Measurements from ENCODE around the gene KLK5.
A peak's percentile ranks its signal among the peaks of the same experiment; 100 is the strongest.
"Not testable (repeated sequence)": the region's sequence is repeated elsewhere in the genome, so short reads cannot be mapped to it uniquely, and the experiment has no call there.

Gene KLK5

DNA sequence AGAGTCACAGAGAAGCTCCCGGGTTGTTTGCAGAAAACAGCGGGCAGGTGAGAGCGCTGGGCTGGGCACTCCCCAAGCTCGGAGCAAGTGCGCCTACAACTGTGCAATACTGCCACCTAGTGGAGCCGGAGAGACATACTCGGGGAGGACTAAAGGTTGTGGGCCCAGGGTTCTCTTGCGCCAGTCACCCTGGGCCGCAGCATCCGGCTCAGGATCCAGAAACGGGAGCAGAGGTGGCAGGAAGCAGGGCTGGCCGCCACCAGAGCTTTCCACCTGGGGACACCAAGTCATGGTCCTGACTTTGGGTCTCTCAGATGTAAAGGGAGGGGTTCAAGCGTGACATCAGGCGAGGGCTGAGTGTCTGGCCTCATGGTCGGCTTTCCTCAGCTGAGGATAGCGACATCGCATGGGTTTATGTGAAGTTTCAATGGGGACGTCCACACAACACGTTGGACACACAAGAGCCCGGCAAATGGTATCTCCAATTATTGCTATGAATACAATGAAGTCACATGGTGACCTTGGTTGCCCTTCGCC, 30.5 kb downstream of the KLK5 start:
- peak; percentile 26 to 53 for DNase-seq (ENCODE audit: low read depth in 2 of 2)

DNA sequence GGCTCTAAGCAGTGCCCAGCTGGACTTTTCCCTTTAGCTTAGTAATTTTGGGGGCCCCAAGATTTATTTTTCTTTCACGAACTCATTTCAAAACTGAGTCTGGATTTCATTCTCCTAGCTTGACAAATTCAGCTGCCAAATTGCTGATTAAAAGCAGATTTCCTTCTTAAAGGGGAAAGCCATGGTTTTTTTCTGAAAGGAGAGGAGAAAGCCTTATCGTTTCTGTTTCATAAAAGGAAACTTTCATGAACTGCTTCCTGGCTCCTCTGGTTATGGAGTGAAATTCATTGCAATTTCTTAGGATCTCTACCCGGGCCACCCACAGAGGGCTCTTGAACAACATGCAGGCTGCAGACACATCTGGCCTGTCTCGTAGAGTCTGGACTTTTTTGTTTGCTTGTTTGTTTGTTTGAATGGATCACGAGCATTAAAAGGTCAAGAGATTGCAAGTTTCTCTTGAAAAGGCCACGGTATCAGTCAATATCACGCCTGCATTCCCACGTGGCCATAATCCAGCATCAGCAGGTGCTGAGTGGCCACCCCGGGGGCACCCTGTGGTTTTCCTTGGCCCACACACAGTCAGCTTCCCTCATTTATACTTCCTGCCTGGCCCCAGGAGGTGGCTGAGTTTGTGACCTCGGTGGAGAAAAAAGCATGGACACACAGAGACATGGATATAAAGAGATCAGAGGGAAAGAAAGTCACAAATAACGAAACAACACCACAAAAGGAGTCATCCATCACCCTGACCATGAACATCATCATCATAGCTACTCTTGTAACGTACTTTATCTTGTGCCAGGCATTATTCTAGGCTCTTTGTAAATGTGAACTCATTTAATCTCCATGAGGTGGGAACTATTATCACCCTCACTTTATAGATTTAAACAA, 31.2 kb downstream of the KLK5 start:
- DNase-seq (ENCODE audit: low read depth in 2 of 2) = no peak

DNA sequence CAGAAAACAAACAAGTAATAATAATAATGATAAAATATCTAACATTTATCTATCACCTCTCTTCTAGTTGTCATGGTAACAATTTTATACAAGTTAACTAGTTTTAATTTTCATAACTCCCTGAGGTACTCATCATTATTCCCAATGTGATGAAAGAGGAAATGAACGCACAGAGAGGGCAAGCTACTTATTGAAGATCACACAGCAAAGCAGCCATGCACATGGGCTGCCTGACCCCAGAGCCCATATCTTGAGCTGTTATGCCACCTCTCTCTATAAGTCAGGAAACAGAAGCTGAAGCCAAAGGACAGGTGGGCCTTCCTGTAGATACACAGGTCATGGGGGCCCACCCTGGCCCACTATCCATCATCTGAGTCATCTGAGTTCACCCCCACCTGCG, 36.8 kb downstream of the KLK5 start:
- no peak for DNase-seq (ENCODE audit: low read depth in 2 of 2)

DNA sequence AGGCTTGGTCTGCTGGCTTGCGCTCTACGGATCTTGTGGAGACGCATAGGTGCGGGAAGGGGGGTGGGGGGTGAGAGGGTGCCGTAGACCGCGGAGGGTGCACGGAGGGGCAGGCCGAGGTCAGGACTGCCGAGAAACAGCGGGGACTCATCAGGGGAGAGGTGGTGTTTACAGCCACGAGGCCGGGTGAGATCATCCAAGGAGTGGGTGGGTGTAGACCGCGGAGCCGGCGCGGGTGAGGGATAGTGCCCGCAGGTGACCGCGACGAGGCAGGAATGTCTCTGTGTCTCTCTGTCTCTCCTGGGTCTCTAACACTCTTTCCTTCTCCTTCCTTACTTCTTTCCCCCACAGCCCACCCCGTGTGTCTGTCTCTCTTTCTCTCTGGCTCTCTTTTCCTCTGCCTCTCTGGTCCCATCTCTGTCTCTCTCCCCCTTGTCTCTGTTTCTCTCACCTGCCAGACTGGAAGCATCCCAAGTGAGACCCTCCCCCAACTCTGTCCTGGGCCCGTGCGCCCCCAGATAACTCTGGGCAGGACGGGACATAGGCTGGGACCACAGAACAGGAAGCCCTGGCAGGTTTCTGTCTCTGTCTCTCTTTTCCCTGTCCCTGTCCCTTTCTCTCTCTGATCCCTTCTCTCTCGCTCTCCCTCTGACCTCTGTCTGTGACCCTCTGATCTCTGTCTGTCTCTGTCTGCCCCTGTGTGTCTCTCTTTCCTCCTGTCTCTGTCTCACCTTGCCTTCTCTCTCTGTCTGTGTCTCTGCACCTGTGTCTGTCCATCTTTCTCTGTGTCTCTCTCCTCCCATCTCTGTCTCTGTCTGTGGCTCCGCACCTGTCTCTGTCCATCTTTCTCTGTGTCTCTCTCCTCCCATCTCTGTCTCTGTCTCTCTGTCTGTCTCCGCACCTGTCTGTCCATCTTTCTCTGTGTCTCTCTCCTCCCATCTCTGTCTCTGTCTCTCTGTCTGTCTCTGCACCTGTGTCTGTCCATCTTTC, 39.8 kb downstream of the KLK5 start:
- no peak for DNase-seq (ENCODE audit: low read depth in 2 of 2)

DNA sequence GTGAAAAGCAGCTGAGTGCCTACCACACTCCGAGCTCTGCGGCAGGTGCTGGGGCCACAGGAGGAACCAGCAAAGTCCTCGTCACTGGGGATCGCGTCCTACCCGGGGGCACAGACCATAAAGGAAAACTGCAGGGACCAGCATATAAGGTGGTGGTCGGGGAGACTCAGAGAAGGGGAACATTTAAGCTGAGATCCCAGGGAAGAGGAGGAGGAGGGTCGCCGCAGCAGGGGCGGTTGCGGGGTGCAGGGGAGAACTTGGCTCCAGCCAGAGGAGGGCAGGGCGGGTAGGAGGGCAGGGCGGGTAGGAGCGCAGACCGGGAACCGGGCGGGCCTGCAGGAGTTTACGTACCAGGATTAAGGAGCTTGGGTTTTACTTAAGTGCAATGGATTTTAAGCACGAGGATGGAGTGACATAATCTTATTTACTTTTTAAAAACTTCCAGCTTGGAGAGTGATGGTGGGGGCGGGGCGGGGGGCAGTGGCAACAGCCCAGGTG, 40.7 kb downstream of the KLK5 start:
- DNase-seq (ENCODE audit: low read depth in 2 of 2) = no peak

DNA sequence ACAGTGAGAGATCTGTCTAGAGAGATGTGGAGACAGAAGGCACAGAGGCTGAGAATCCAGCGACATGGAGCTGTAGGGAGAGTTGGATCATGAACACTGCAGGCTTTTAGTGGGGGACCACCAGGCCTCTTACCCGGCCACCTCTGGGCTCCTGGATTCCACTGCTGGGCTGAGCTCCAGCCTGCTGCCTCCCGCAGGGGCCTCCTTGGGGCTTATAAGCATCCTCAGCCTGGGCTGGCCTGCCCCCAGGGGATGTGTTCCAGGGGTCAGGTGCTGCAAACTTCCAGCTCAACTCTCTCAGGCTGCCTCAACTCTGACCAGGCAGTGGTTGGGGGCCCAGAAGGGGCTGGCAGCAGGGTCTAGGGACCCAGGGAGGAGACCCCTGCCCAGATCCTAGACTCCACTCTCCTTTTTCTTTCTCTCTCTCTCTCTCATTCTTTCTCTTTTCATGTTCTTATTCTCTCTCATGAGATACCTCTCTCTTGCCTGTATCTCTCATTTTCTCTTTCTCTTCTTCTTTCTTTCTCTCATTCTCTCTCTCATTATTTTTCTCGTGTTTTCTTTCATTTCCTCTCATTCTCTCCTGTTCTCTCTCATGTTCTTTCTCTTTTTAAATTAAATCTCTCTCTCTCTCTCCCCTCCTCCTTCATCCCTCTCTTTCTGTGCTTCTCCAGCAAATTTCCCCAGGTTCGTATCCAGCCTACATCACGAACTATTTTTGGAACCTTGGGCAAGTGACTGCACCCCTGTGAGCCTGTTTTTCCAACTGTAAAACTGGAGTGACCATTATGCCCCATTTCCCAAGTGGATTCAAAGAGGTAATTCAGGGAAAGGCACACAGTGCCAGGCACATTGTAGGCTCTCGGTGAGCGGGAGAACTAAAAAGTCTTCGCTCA, 41.4 kb downstream of the KLK5 start, which contains the start of gene KLK4:
KLK4 (minus strand) TSS at position 190 of the 896 bp plus-strand sequence. CDS start 657 bp downstream, outside the sequence.
- no peak for DNase-seq (ENCODE audit: low read depth in 2 of 2)

DNA sequence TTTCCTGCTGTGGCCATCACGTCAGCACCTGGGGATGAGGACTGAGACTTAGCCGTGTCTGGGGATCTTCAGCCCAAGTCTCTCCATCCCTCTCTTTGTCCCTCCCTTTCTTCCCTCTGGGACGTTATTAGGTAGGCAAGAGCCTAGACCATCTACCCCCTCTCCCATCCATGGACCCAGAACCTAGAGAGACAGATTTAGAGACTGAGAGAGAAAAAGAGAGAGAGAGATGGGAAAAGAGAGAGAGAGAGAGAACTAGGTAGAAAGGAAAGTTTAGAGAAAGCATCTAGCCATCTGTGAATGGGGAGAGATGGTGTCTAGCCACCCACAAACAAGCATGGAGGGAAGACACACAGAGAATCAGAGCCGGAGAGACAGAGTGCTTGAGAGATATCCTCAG, 42.1 kb downstream of the KLK5 start:
- DNase-seq (ENCODE audit: low read depth in 2 of 2) = no peak

DNA sequence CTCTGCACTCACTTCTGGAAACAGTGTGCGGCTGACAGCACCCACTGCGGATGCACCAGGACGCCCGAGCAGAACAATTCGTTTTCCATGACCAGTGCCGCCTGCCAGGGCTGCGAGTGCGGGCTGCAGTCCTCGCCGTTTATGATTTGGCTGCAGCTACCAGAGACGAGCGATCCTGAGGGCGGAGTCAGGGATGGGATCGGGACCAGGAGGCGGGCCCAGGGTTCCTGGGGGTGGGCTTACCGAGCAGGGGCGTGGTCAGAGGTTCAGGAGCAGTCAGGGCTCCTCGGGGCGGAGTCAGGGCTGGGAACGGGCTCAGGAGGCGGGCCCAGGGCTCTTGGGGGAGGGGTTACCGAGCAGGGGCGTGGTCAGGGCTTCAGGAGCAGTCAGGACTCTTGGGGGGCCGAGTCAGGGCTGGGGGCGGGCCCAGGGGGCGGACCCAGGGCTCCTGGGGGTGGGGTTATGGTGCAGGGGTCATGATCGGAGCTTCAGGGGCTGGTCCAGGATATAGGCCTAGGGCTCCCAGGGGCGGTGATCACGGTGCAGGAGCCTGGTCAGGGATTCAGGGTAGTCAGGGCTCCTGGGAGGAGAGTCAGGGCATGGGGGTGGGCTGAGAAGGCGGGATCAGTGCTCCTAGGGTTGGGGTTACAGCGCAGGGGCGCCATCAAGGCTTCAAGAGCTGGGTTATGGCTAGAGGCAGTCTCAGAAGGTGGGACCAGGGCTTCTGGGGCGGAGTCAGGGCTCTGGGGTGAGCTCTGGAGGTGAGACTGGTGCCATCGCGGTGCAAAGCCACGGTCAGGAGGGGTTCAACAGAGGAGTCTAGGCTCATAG, 43.4 kb downstream of the KLK5 start:
- no peak for DNase-seq (ENCODE audit: low read depth in 2 of 2)

DNA sequence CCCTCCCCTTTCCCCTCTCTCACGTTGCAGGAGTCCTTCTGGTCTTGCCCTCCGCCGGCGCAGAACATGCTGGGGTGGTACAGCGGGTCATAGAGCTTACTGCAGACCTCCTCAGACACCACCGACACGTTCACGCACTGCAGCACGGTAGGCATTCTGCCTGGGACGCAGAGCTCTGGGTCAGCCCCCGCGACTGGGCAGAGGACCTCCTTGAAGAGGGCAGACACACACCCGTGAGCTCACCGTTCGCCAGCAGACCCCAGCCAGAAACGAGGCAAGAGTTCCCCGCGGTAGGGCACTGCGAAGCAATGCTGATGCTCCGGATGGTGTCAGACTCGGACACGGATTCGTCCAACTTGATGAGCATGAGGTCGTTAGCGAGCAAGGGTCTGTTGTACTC, 44.5 kb downstream of the KLK5 start:
- DNase-seq (ENCODE audit: low read depth in 2 of 2) = no peak

DNA sequence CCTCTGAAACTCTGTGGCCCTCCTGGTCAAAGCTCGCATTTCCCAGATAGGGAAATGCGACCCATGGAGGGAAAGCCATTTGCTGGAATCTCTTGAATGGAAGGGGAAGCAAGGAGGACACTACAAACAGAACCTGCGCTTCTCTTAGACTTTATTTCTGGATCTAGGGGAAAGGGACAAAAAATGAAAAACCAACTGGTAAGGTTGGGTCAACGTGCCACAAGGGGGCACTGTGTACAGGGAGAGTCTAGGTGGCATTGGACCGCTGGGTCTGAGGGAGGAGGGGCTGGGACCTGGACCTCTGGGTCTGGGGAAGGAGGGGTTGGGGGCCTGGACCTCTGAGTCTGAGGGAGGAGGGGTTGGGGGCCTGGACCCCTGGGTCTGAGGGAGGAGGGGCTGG, 46.6 kb downstream of the KLK5 start:
- no peak for DNase-seq (ENCODE audit: low read depth in 2 of 2)

DNA sequence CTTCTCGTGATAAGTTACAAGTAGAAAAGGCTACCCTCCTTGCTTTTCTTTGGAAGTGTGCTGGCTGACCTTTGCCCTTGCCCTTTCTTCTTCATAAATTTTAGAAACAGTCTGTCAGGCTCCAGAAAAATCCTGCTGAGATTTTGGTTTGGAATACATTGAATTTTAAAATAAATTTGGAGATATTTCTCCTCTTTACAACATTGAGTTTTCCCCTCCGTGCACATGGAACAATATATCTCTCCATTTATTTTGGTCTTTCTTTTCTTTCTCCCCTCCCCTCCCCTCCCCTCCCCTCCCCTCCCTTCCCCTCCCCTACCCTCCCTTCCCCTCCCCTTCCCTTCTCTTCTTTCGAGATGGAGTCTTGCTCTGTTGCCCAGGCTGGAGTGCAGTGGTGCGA, 50.2 kb downstream of the KLK5 start:
- no peak for DNase-seq (ENCODE audit: low read depth in 2 of 2)

DNA sequence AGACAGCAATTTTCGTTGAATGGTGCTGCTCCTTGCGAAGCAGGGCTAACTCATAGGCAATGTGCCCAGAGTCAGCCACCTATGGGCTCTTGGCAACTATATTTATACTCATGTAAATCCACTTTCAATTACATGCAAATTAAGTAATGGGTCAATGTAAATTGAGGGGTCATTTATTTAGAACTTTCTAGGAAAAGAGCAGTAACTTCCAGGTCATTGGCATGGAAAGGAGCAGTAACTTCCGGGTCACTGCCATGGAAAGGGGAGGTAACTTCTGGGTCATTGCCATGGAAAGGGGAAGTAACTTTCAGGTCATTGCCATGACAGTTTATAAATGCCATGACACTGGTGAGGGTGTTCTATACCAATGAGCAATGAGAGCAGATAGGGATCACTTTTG, 53.3 kb downstream of the KLK5 start:
- DNase-seq (ENCODE audit: low read depth in 2 of 2) = no peak

DNA sequence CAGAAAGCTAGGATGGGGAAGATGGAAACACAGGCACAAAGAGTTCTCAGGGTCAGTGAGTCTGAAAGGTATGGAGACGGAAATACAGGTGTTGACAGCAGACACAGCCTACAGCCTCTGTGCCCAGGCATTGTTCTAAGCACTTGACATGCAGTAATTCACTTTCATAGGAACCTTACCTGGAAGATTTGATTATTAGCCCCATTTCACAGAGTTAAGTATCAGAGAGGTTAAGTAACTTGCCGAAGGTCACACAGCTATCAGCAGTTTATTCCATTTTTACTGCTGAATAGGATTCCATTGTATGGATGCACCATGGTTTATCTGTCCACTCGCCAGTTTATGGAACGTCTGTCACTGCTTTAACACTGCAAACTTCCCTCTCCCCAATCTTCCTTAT, 54.8 kb downstream of the KLK5 start:
- DNase-seq (ENCODE audit: low read depth in 2 of 2) = no peak

DNA sequence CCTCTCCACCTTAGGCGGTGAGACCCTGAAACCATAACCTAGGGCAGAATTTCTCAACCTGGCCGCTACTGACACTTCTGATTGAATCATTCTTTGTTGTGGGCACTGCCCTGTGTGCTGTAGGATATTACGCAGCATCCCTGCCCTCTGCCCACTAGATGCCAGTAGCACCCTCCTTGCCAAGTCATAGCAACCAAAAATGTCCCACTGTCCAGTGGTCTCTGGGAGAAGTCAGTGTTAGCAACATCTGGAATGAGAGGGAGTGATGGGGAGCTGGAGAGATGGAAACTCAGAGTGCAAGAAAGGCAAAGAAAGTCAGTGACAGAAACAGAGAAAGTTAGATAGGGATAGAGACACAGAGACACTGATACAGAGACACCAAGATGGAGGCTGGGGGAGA, 55.2 kb downstream of the KLK5 start:
- DNase-seq (ENCODE audit: low read depth in 2 of 2) = no peak

DNA sequence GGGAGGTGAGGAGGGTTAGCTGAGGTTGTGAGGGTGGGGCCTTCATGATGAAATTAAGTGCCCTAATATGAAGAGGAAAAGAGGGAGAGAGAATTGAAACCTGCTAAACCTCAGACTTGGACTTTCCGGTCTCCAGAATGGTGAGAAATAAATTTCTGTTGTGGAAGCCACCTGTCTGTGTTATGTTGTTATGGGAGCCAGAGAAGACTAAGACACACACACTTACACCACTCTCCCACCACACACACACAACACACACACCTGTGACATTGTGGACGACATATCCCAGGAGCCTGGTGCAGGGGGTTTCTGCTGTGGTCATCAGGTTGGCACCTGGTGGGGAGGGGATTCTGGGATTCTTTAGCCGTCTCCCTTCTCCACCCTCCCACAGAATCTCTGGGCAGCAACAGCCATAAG, 55.6 kb downstream of the KLK5 start:
- DNase-seq (ENCODE audit: low read depth in 2 of 2) = no peak

DNA sequence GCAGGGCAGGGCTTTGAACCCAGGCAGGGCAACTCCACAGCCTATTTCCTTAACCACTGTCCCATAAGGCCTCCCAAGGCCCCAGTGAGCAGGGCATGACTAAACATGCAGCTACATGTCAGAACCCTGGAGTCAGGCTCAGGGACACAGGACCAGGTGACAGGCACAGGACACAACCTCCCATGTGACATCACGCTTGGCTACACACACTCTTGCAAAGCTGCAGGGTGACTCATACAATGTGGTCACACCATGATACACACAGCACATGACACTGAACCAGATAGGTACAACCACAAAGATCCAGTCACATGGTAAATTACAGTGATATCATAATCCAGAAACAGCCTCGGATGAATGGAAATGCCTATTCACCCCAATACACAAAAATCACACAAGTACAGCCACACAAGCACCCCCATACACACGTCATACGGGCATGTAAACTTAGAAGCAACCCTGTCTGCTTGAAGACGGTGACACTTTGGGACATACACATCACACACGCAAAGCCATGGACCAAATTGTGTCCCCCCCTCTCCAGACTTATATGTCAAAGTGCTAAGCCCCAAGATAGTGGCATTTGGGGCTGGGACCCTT, 56.1 kb downstream of the KLK5 start:
- no peak for DNase-seq (ENCODE audit: low read depth in 2 of 2)

DNA sequence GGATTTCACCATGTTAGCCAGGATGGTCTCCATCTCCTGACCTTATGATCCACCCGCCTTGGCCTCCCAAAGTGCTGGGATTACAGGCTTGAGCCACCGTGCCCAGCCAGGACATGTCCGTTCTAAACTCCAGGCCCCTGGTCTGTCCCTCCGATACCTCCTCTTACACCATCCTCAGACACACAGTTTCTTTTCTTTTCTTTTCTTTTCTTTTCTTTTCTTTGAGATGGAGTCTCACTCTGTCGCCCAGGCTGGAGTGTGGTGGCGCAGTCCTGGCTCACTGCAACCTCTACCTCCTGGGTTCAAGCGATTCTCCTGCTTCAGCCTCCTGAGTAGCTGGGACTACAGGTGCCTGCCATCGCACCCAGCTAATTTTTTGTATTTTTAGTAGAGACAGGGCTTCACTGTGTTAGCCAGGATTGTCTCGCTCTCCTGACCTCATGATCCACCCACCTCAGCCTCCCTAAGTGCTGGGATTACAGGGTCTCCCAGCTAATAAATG, 56.7 kb downstream of the KLK5 start:
- not testable (repeated sequence) for DNase-seq (ENCODE audit: low read depth in 2 of 2)

DNA sequence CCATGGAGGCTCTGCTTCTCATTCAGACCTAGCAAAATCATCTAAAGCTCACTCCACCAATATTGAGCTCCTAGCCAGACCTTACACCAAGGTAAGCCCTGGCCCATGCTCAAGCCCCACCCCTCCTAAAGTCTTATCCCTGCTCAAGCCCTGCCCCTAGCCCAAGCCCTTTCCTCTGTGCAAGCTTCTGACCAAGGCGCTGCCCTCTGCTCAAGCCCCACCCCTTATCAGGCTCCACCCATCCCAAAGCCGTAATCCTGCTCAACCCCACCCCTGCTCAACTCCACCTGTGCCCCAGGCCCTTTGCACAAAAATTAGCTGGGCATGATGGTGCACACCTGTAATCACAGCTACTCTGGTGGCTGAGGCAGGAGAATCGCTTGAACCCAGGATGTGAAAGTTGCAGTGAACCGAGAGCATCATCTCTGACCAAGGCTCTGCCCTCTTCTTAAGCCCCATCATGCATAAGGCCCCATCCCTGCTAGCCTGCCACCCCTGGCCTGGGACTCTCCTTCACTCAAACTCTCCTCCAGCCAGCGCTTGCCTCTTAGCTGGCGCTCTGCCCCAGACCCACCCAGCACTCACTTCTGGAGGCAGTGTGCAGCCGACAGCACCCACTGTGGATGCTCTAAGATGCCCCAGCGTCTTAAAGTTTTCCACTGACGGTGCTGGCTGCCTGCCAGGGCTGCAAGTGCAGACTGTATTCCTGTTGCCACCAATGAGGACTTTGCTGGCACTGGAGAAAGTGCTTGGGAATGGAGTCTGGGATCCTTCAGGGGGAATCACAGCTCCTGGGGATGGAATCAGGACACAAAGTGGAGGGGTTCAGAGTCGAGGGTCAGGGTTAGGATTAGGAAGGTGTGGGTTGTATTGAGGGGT, 58.1 kb downstream of the KLK5 start:
- no peak for DNase-seq (ENCODE audit: low read depth in 2 of 2)
